ENCODE data around the gene SRD5A3.

GRCh38 chr4:55380576-55380975 is 34.5 kb downstream of the SRD5A3 start:
- no peak for TF ChIP-seq CTCF (IDR thresholded peaks at IDR 0.05; ENCODE audit: insufficient read depth, low read depth, low read length)
- TF ChIP-seq EZH2 (IDR thresholded peaks at IDR 0.05; ENCODE audit: insufficient read depth, low read length): no peak
